ENCODE results near the gene CRYBA1. TPM values are rescaled to one million over a fixed set of nuclear protein-coding genes. Genes with fewer than 3 reads are reported as not detected.

The CRYBA1 gene, protein sequence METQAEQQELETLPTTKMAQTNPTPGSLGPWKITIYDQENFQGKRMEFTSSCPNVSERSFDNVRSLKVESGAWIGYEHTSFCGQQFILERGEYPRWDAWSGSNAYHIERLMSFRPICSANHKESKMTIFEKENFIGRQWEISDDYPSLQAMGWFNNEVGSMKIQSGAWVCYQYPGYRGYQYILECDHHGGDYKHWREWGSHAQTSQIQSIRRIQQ
- total RNA-seq (2021; fragmentation: NEBNext Ultra II Directional; extraction: Animal tissue kit (Norgen Biotek cat#: 25700)) (not detected in 2 replicates), polyA plus RNA-seq (2011; rRNA removed) (0.11 TPM in 1 of 2 replicates, not detected in the other), polyA minus RNA-seq (2011; rRNA and poly(A)+ RNA removed) (not detected in 2 replicates)
- polyA plus RNA-seq (2011; cell fraction: cytosol; rRNA removed), result not detected
- polyA plus RNA-seq (2011; cell fraction: nucleus; rRNA removed), result not detected
- not detected in 4 replicates for polyA plus RNA-seq (2012, experiment 1 of 2)
- polyA plus RNA-seq (2012, experiment 2 of 2), result not detected
- not detected for polyA plus RNA-seq (2013, experiment 1 of 2)
- polyA plus RNA-seq (2013, experiment 2 of 2), result not detected
- polyA minus RNA-seq (2011; cell fraction: cytosol; rRNA and poly(A)+ RNA removed), result not detected
- polyA minus RNA-seq (2011; cell fraction: nucleus; rRNA and poly(A)+ RNA removed), result not detected
- long read RNA-seq, experiment 1, result 0 reads
- long read RNA-seq, experiment 2, result 0 reads

DNA sequence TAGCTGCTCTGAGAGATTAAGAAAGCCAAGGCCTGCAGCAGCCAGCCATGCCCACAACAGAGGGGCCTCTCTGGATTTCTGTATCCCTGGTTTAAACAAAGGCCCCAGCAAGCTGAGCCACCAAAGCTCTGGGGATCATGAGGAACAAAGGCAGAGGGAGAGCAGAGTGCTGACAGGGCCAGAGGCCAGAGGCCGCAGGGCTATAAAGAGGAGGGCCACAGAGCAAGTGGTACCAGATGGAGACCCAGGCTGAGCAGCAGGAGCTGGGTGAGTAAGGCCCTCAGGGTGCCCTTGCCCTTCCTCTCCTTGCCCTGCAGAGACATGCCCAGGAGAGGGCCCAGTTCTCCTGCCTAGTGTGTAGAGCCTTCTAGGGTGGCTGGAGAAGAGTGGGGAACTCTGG is at the start of gene CRYBA1:
Gene CRYBA1, plus strand, starts transcription at position 232 of the 400 bp plus-strand sequence. Its CDS starts 5 bp downstream, at position 237.
- Histone ChIP-seq H3K9me3 (ENCODE audit: insufficient read depth in 2 of 2, low read depth in 1 of 2, low read length in 1 of 2) (no peaks in the 10 kb centered on the region), H2BK120ac (replicated peaks; ENCODE audit: low read depth, low read length) (no peak within 1 kb of the TSS), H4K5ac (ENCODE audit: insufficient read length, low read depth, low read length) (no peak within 1 kb of the TSS), H3K23me2 (ENCODE audit: low read depth, low read length) (no peaks in the 10 kb centered on the region), H3K27ac (ENCODE audit: low read depth, low read length) (no peak within 1 kb of the TSS), H3K9ac (replicated peaks in 1 of 4; ENCODE audit: extremely low read depth in 1 of 4, low read depth in 3 of 4, low read length in 3 of 4) (no peak within 1 kb of the TSS), H4K8ac (ENCODE audit: extremely low read depth, insufficient read depth, low read length) (no peak within 1 kb of the TSS), H2BK20ac (ENCODE audit: low read length) (no peak within 1 kb of the TSS), H3K36me3 (ENCODE audit: control insufficient read depth in 2 of 4, insufficient read depth in 4 of 4, low read length in 3 of 4) (no peaks in the 10 kb centered on the region), H2BK15ac (ENCODE audit: low read length) (peak within 1 kb of the TSS; percentile 68), H3K27me3 (replicated peaks in 1 of 4; ENCODE audit: control insufficient read depth in 3 of 4, extremely low read depth in 1 of 4, insufficient read depth in 3 of 4, low read length in 3 of 4) (no peaks in the 10 kb centered on the region), H3K18ac (ENCODE audit: extremely low read depth, low read length) (no peak within 1 kb of the TSS), H2BK5ac (ENCODE audit: low read depth, low read length) (no peak within 1 kb of the TSS), H3K4ac (replicated peaks; ENCODE audit: insufficient read length, low read depth, low read length) (no peak within 1 kb of the TSS), H2AFZ (ENCODE audit: low read length) (no peak within 1 kb of the TSS), H3K79me1 (ENCODE audit: low read depth, low read length) (no peaks in the 10 kb centered on the region; the same call in 1 of the 2 replicates), H2AK5ac (ENCODE audit: low read depth, low read length) (no peak within 1 kb of the TSS), H3K79me2 (ENCODE audit: control insufficient read depth in 1 of 2, insufficient read depth in 2 of 2, low read length in 2 of 2) (no peaks in the 10 kb centered on the region), H3K14ac (ENCODE audit: insufficient read length) (no peak within 1 kb of the TSS), H3K4me2 (ENCODE audit: insufficient read depth in 1 of 2, low read depth in 2 of 2, low read length in 2 of 2) (no peak within 1 kb of the TSS), H3K56ac (replicated peaks; ENCODE audit: insufficient read length, low read depth, low read length) (no peak within 1 kb of the TSS), H3K23ac (ENCODE audit: insufficient read length) (no peak within 1 kb of the TSS), H4K20me1 (replicated peaks in 1 of 2; ENCODE audit: control insufficient read depth in 1 of 2, insufficient read depth in 2 of 2, low read length in 2 of 2) (no peaks in the 10 kb centered on the region), H4K91ac (replicated peaks; ENCODE audit: insufficient read length, low read length) (no peak within 1 kb of the TSS), H3K4me1 (replicated peaks in 1 of 4; ENCODE audit: control insufficient read depth in 3 of 4, insufficient read depth in 4 of 4, low read length in 3 of 4) (peaks cover 0 to 2% (median under 1%) of the 10 kb centered on the region in 4 experiments; a peak in 2 of 7 replicates), H2BK12ac (ENCODE audit: low read depth, low read length) (no peak within 1 kb of the TSS), H3K4me3 (ENCODE audit: extremely low read depth in 1 of 4, insufficient read depth in 2 of 4, low read depth in 3 of 4, low read length in 4 of 4) (no peak within 1 kb of the TSS)
- DNase-seq (ENCODE audit: low read depth in 1 of 2, low spot score in 2 of 2), result no peak
- ChIA-PET CTCF (ENCODE audit: partially characterized antibody) (interaction anchor here (0.9 kb wide), 1 partner anchor 27 kb away, joined by 4 read pairs; no protein-coding TSS in a partner anchor), POLR2A (ENCODE audit: partially characterized antibody) (interaction anchor here (0.8 to 1.0 kb wide), 2 partner anchors 41 to 46 kb away, joined by 3 to 4 read pairs; no protein-coding TSS in a partner anchor)
- FAIRE-seq, result no peak
- 91% methylated on average over 1 of the region's 1 CpG; no CpG with 5 or more reads in 1 of the 2 experiments for WGBS, 2 experiments (ENCODE audit: extremely low coverage in 1 of 2, insufficient coverage in 1 of 2, insufficient read length in 1 of 2, insufficient replicate concordance in 2 of 2, low coverage in 1 of 2, low lambda C conversion rate in 2 of 2, missing lambda C conversion rate in 1 of 2)
- TF ChIP-seq JUND (IDR thresholded peaks at IDR 0.05; ENCODE audit: low read length) (no peak), CBX5 (IDR thresholded peaks at IDR 0.05; ENCODE audit: low read depth, low read length) (no peak), FOSL1 (IDR thresholded peaks at IDR 0.05; ENCODE audit: insufficient read depth, low read depth, low read length) (no peak), YY1 (IDR thresholded peaks at IDR 0.05; ENCODE audit: low read depth, low read length) (no peak), RNF2 (IDR thresholded peaks at IDR 0.05; ENCODE audit: borderline replicate concordance, low read depth, low read length, missing control alignments, poor library complexity, severe bottlenecking) (no peak), NRF1 (IDR thresholded peaks at IDR 0.05; ENCODE audit: low read depth, low read length) (no peak), RBBP5 (IDR thresholded peaks at IDR 0.05; ENCODE audit: borderline replicate concordance, low read depth, low read length) (no peak), GABPA (IDR thresholded peaks at IDR 0.05; ENCODE audit: borderline replicate concordance, insufficient read depth, low read length) (no peak)
- TF ChIP-seq, protein P1, sequence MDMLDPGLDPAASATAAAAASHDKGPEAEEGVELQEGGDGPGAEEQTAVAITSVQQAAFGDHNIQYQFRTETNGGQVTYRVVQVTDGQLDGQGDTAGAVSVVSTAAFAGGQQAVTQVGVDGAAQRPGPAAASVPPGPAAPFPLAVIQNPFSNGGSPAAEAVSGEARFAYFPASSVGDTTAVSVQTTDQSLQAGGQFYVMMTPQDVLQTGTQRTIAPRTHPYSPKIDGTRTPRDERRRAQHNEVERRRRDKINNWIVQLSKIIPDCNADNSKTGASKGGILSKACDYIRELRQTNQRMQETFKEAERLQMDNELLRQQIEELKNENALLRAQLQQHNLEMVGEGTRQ (IDR thresholded peaks at IDR 0.05; ENCODE audit: low read length), result no peak
